GM19025 (cell line): ENCODE results near the gene SLC25A29.

Experiments
- ATAC-seq: cut with Tn5 transposase; IDR thresholded peaks from one replicate; pipeline ENCODE4 v1.9.1; 2021; ENCODE audit warnings: mild to moderate bottlenecking, low read depth, moderate library complexity; ENCODE audit not compliant: unreplicated experiment

SLC25A29 gene

GRCh38 chr14:100332797-100333196 lies 26.6 kb upstream of the SLC25A29 start:
- no peak for ATAC-seq

DNA sequence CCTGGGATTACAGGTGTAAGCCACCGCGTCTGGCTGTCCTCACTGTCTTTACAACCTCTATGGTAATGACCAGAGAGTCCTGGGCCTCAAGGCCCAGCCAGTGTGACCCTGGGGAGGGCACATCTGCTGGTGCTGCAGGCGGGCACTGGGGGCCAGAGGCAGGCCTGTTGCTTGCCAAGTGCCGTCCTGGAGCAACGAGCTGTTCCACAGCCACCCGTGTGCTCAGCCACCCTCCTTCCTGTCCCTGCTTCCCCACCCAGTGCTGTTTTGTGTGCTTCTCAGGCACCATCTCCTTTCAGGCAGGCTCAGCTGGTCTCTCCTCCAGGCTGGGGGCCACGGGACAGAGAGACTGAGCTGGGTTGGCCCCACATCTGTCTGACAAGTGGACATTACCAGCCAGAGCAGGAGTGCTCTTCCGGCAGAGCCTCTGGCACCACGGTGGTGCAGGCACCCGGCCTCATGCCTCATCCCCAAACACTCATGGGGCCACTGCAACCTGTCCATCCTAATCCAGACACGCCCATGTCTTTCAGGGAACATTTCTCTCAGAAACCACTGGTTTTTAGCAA lies 25.9 kb upstream of the SLC25A29 start:
- ATAC-seq, result no peak

DNA sequence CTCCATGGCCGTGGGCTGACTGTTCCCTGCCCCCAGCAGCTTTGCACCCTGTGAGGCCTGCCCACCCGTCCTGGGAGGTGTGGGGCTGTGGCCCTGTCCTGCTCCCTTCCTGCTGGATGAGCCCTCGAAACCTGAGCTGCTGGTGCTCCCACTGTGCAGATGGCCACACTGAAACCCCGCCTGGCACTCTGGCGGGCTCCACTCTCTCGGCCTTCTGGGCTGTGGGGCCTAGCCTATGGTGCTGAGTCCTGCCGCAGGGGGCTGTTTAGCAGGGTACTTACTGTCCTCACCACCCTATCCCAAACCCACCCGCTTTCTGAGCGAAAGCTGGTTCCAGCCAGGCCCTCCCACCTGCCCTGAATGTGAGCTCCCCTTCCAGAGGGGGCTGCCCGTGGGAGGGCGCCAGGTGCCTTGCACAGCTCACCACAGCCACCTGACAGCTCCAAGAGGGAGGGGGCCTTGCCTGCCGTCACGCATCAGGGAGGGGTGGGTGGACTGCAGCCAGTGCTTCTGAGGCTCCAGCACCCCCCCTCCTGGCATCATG lies 24.2 kb upstream of the SLC25A29 start:
- ATAC-seq, result no peak

DNA sequence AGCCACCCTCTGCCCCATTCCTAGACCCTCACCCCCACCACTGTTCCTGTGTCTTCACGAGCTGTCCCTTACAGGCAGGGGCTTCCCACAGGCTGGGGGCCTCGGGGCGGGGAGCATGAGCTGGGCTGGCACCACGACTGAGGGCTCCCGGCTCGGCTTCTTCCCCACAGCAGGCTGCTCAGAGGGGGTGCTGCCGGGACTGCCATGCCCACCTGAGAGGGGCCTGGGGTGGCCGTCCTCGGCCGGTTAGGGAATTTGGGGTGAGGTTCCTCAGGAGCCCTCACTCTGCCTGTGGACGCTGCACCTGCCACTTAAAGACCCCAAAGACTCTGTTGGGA lies 23.7 kb upstream of the SLC25A29 start:
- ATAC-seq, result no peak

DNA sequence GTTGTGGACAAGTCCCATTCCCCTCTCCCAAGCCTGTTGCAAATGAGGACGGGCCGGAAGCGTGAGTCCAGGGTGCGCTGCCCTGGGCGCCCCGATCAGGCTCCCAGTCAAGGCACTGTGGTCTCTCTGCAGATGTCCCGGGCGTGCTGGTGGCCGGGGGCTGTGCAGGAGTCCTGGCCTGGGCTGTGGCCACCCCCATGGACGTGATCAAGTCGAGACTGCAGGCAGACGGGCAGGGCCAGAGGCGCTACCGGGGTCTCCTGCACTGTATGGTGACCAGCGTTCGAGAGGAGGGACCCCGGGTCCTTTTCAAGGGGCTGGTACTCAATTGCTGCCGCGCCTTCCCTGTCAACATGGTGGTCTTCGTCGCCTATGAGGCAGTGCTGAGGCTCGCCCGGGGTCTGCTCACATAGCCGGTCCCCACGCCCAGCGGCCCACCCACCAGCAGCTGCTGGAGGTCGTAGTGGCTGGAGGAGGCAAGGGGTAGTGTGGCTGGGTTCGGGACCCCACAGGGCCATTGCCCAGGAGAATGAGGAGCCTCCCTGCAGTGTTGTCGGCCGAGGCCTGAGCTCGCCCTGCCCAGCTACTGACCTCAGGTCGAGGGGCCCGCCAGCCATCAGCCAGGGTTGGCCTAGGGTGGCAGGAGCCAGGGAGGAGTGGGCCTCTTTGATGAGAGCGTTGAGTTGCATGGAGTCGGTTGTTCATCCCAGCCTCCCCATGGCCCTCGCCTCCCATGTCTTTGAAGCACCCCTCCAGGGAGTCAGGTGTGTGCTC lies 23.2 kb upstream of the SLC25A29 start:
- no peak for ATAC-seq

DNA sequence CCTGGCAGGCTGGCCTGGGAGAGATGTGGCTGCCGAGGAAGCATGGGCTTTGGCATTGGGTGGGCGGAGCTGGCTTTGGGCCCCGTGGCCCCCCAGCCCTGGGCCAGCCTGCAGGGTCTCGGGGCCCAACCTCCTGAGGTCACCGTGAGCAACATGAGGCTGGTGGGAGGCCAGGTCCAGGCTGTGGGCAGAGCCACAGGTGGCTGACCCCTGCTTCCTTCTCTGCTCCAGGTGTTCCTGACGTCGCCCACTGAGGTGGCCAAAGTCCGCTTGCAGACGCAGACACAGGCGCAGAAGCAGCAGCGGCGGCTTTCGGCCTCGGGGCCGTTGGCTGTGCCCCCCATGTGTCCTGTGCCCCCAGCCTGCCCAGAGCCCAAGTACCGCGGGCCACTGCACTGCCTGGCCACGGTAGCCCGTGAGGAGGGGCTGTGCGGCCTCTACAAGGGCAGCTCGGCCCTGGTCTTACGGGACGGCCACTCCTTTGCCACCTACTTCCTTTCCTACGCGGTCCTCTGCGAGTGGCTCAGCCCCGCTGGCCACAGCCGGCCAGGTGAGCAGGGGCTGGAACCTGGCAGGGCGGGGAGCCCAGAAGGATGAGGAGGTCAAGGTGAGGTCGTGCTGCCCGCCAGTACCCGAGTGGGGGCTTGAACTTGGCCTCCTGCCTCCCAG lies 22.4 kb upstream of the SLC25A29 start:
- no peak for ATAC-seq

- ATAC-seq, result no peak
Measured at GRCh38 chr14:100327128-100327527, 20.9 kb upstream of the SLC25A29 start.

DNA sequence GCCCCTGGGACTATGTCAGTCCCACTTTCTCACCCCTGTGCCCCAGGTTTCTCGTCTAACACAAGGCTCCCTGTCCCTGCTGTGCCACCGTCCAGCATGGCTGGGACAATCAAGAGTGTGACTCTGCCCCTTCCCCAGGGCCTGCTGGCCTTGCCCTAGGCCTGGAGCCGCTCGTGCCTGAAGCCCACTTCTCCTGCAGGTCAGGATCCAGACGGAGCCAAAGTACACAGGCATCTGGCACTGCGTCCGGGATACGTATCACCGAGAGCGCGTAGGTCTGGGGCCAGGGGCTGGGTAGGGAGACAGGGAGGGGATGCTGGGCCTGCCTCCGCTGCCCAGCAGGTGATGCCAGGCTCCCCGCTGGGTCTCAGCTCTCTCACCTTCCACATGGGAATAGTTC lies 19.7 kb upstream of the SLC25A29 start:
- no peak for ATAC-seq

DNA sequence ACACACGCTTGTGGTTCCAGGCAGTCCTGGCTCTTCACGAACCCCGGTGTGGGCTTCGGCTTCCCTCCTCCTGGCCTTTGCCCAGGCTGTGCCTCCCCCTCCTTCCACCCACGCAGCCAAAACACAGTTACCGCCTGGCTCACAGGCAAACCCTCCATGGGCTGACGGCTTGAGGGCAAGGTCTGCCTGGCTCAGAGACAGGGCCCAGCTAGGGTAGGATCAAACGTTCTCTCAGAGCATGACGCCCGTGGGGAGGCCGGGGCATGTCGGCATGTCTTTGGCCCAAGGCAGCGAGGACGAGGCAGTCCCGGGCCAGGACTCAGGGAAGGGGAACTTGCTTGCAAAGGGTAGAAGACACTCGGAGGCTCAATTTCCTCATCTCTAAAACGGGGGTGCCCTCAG lies 19.0 kb upstream of the SLC25A29 start:
- ATAC-seq, result no peak

- ATAC-seq, result no peak
Measured at GRCh38 chr14:100323942-100324307, 17.7 kb upstream of the SLC25A29 start.

- no peak for ATAC-seq
Measured at GRCh38 chr14:100323121-100323941, 17.1 kb upstream of the SLC25A29 start, which contains the start of gene SLC25A47. Gene SLC25A47, plus strand, starts transcription at chr14:100323339. Its CDS starts 76 bp downstream, at chr14:100323415.

DNA sequence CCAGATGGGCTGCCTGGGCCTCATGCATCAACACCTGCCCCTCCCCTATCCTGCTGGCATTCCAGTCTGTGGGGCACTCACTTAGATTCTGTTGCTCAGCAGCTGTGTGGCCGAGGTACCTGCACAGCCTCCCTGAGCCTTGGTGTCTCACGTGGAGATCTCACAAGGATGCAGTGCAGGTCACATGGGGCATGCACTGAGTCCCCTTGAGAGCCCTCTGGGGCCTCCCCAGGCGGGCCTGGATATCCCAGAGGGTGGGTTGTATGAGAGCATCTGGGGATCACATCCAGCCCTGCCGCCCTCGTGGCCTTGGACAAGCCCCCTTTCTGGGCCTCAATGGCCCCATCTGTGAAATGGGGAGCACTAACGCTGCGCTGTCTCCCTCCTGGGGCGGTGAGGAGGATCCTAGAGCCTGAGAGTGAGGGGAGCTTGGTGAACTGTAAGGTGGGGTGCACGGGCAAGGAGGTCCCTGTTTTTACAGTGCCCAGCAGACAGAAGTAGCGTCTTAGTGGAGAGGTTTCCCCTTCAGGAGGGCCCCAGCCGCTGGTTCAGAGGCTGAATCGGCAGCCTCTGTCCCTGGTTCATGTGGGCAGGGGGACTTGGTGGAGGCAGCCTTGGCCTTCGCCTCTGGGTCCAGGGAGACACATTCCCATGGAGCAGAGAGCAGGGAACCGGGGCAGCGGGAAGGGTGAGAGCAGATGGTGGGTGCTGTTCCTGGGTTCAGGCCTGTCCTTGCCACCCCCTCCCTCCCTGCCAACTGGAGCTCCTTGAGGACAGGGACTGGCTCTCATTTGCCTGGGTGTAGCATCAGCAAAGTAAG lies 16.1 kb upstream of the SLC25A29 start:
- ATAC-seq, result no peak

DNA sequence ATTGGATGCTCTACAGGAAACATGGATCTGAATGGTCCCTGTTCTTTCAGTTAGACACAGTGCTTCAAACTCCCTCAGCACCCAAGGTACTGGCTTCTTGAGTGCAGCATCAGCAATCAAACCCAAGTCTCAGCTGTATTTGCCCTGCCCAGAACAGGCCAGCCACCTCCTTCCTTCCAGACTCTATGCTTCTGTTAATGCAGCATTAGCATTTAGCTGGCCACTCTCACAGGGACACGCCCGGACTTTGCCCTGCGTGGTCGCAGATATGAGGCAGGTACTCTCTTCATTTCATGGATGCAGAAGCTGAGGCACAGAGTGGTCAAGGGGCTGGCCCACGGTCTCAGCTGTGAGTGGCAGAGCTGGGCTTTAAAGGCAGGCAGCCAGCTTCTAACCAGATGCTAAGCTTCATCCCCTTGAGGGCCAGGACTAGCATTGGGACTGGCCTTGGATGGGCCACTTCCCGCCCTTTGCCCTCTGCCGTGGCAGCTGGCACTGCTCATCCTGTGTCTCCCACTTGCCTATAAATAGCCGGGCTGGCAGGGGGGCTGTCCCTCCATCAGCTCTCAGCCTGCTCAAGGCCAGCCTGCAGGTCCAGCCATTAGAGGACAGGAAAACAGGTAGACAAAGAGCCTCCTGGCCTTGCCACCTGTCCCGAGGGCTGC lies 15.4 kb upstream of the SLC25A29 start:
- ATAC-seq, result no peak

DNA sequence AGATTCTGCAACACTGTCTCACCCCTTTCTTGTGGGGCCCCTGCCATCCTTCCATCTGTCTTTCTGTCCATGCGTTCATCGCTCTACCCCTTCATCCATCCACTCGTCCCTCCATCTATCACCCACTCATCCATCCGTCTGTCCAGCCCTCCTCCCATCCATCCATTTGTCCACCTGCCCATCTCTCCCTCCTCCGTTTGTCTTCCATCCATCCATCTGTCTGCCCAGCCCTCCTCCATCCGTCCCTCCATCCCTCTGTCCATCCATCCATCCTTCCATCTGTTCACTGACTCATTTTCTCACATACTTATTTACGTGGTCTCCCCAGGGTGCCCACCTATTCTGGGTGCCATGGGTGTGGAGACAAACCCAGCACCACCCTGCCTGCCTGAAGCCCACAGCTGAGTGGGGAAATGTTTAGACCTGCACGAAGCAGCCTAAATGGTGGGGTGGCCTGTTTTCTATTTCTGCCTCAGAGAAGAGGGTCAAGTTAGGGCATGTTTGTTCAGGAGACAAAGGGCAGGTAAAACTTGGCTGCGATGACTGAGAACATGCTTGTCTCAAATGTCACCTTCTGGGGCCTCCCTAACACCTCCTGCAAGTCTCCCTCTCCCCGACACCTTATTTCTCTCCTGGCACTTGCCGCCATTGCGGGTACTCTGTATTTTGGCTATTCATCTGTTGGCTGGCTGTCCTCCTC lies 14.1 kb upstream of the SLC25A29 start:
- no peak for ATAC-seq

DNA sequence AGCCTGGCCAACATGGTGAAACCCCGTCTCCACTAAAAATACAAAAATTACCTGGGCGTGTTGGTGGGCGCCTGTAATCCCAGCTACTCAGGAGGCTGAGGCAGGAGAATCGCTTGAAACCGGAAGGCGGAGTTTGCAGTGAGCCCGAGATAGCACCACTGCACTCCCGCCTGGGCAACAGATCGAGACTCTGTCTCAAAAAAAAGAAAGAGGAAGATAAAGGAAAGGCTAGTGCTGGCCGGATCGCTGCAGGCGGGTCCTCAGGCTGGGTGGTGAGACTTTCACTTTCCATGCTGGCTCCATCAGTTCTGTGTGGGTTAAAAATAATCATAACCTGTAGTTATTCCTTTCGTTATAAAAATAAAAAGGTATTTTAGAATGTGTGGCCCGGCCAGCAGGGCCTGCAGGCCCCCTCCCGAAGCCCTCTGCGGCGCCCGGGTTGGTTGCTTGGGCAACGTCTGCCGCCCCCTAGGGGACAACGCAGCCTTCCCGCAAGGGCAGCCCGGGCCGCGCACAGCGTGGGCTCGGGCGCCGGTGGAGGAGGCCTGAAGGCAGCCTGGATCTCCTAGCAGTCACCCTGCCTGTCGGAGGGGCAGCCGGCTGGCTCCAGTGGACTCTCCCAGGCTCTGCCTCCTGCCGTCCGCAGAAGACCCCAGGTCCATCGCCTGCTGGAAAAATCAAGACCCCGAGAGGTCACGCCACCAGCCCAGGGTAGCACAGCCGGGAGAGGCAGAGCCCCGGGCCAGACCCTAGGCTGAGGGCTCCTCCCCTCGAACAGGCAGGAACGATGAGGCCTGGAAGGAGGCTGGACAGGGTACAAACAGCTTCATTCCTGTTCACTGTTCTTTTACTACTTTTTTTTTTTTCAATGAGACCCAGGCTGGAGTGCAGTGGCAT lies 11.9 kb upstream of the SLC25A29 start:
- peak; percentile 83 for ATAC-seq

DNA sequence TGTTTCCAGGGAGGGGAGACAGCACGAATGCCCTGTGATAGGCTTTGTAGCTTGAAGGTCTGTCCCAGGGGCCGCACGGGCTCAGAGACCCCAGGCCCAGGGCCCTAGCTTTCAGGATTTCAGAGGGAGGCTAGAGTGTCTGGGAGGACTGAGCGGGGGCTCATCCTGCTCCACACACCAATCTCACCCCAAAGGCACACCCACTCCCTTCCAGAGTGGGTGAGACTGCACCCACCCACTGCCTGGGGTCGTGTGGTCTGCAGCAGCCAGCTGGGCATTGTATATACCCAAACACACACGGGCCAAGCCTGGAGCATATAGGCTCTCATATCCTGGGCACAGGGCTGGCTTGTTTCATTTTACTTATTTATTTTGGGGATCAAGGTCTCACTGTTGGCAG lies 11.1 kb upstream of the SLC25A29 start:
- no peak for ATAC-seq

GRCh38 chr14:100314724-100315123 lies 8.5 kb upstream of the SLC25A29 start:
- ATAC-seq, result no peak
